IMR-90 (cell line): ENCODE results near the gene YES1. TPM values are rescaled to one million over a fixed set of nuclear protein-coding genes. Genes with fewer than 3 reads are reported as not detected.

Source experiments
- ATAC-seq: fragments of 200-7000 bp; cut with Tn5 transposase; 2 replicates; pipeline ENCODE4 v1.9.1; 2020; ENCODE audit warnings: low read depth, mild to moderate bottlenecking, moderate library complexity
- BruUV-seq: library from RNA; stranded (reverse); fragments of 400-500 nt; replicated peaks from 2 replicates; lab custom pipeline; 2021; lab: Mats Ljungman, UMichigan
- CTCF ChIA-PET: fragments of 300-600 bp; formaldehyde crosslinking; extraction: SDS; loops from one replicate; lab custom pipeline; 2021; ENCODE audit warnings: antibody characterized with exemption; lab: Yijun Ruan, JAX
- POLR2A ChIA-PET: fragments of 300-600 bp; sonication (Branson Sonifier 250); formaldehyde crosslinking; loops from one replicate; lab custom pipeline; 2022; ENCODE audit warnings: antibody characterized with exemption; ENCODE audit not compliant: unreplicated experiment; lab: Charles Lee
- DNase-seq: peaks from one replicate; pipeline ENCODE4 v3.0.0; 2013
- H2AFZ ChIP-seq: replicated peaks from 2 replicates; pipeline ENCODE3; 2013; ENCODE audit warnings: low read length, mild to moderate bottlenecking; ENCODE audit not compliant: poor library complexity
- H2AK5ac ChIP-seq: 2 replicates; pipeline ENCODE4 v1.6.1; 2013; ENCODE audit warnings: low read depth, low read length, inconsistent platforms
- H2AK9ac ChIP-seq: replicated peaks from 2 replicates; pipeline ENCODE3; 2013; ENCODE audit warnings: mild to moderate bottlenecking, low read depth, low read length, moderate library complexity; ENCODE audit not compliant: poor library complexity
- H2BK120ac ChIP-seq: 2 replicates; pipeline ENCODE4 v1.6.1; 2013; ENCODE audit warnings: low read depth, low read length, inconsistent platforms
- H2BK15ac ChIP-seq: 3 replicates; pipeline ENCODE4 v1.6.1; 2013; ENCODE audit warnings: low read depth, low read length, inconsistent platforms
- H2BK20ac ChIP-seq: 2 replicates; pipeline ENCODE4 v1.6.1; 2013; ENCODE audit warnings: low read depth, mild to moderate bottlenecking, inconsistent platforms, low read length, moderate library complexity
- H2BK5ac ChIP-seq: 2 replicates; pipeline ENCODE4 v1.6.1; 2013; ENCODE audit warnings: mild to moderate bottlenecking, low read depth, low read length, inconsistent platforms; ENCODE audit not compliant: poor library complexity, severe bottlenecking
- H3K14ac ChIP-seq: replicated peaks from 2 replicates; pipeline ENCODE4 v1.6.1; 2013; ENCODE audit warnings: low read depth, low read length, inconsistent platforms
- H3K18ac ChIP-seq: 2 replicates; pipeline ENCODE4 v1.6.1; 2013; ENCODE audit warnings: low read depth, low read length, control low read depth
- H3K23ac ChIP-seq: 2 replicates; pipeline ENCODE4 v1.6.1; 2013; ENCODE audit warnings: low read depth, low read length, inconsistent platforms
- H3K27ac ChIP-seq: 2 replicates; pipeline ENCODE4 v1.5.1; 2013; ENCODE audit warnings: mild to moderate bottlenecking, control low read depth, low read length; ENCODE audit not compliant: insufficient read depth
- H3K27me3 ChIP-seq: 2 replicates; pipeline ENCODE4 v1.6.1; 2013; ENCODE audit warnings: low read length; ENCODE audit not compliant: control insufficient read depth, insufficient read depth
- H3K36me3 ChIP-seq: 2 replicates; pipeline ENCODE4 v1.6.1; 2013; ENCODE audit warnings: low read length, mixed read lengths; ENCODE audit not compliant: control insufficient read depth, insufficient read depth
- H3K4ac ChIP-seq: 2 replicates; pipeline ENCODE4 v1.6.1; 2013; ENCODE audit warnings: low read depth, low read length, inconsistent platforms
- H3K4me1 ChIP-seq: 2 replicates; pipeline ENCODE4 v1.6.1; 2013; ENCODE audit warnings: low read length, mixed read lengths; ENCODE audit not compliant: control insufficient read depth, insufficient read depth
- H3K4me2 ChIP-seq: 2 replicates; pipeline ENCODE4 v1.6.1; 2013; ENCODE audit warnings: low read depth, mild to moderate bottlenecking, control low read depth, low read length, moderate library complexity
- H3K4me3 ChIP-seq: 2 replicates; pipeline ENCODE4 v1.5.1; 2013; ENCODE audit warnings: low read depth, mild to moderate bottlenecking, control low read depth, low read length, moderate library complexity; ENCODE audit not compliant: insufficient read depth
- H3K56ac ChIP-seq: 2 replicates; pipeline ENCODE4 v1.6.1; 2013; ENCODE audit warnings: low read length, inconsistent platforms; ENCODE audit not compliant: insufficient read depth; ENCODE audit errors: extremely low read depth
- H3K79me1 ChIP-seq, 2 experiments: 2 replicates each; pipeline ENCODE4 v1.6.1; 2013; ENCODE audit warnings: low read length in 2 of 2, inconsistent platforms in 1 of 2, low read depth in 1 of 2
- H3K9ac ChIP-seq: 2 replicates; pipeline ENCODE4 v1.6.1; 2013; ENCODE audit warnings: low read depth, low read length, control low read depth
- H3K9me1 ChIP-seq: 2 replicates; pipeline ENCODE4 v1.6.1; 2013; ENCODE audit warnings: low read length, inconsistent platforms; ENCODE audit not compliant: insufficient read depth
- H3K9me3 ChIP-seq: 2 replicates; pipeline ENCODE4 v1.6.1; 2013; ENCODE audit warnings: low read length; ENCODE audit not compliant: control insufficient read depth, insufficient read depth
- H4K20me1 ChIP-seq: 2 replicates; pipeline ENCODE4 v1.6.1; 2013; ENCODE audit warnings: low read length, inconsistent platforms; ENCODE audit not compliant: insufficient read depth
- H4K5ac ChIP-seq: 2 replicates; pipeline ENCODE4 v1.6.1; 2013; ENCODE audit warnings: mild to moderate bottlenecking, low read depth, low read length, control low read depth
- H4K8ac ChIP-seq, 2 experiments: 2 replicates each; pipeline ENCODE4 v1.6.1; 2013; ENCODE audit warnings: low read depth in 2 of 2, low read length in 2 of 2, control low read depth in 1 of 2, inconsistent platforms in 1 of 2
- H4K91ac ChIP-seq: 2 replicates; pipeline ENCODE4 v1.6.1; 2013; ENCODE audit warnings: low read depth, low read length, inconsistent platforms; ENCODE audit not compliant: insufficient read depth
- BHLHE40 ChIP-seq: fragments of 150-350 bp; IDR thresholded peaks from 2 replicates; pipeline ENCODE4 v1.6.1; 2016; ENCODE audit warnings: mild to moderate bottlenecking, low read depth, low read length
- CEBPB ChIP-seq: IDR thresholded peaks from 2 replicates; pipeline ENCODE4 v1.6.1; 2012; ENCODE audit warnings: low read depth, low read length, improper control_type of control experiment
- FOS ChIP-seq: fragments of 150-350 bp; IDR thresholded peaks from 2 replicates; pipeline ENCODE4 v1.6.1; 2016; ENCODE audit warnings: low read depth, low read length
- MAFK ChIP-seq: IDR thresholded peaks from 2 replicates; pipeline ENCODE4 v1.6.1; 2012; ENCODE audit warnings: low read depth, low read length, improper control_type of control experiment
- MAZ ChIP-seq: IDR thresholded peaks from 2 replicates; pipeline ENCODE4 v1.6.1; 2012; ENCODE audit warnings: low read depth, mild to moderate bottlenecking, low read length, improper control_type of control experiment, moderate library complexity, borderline replicate concordance
- NFE2L2 ChIP-seq: fragments of 150-350 bp; IDR thresholded peaks from 2 replicates; pipeline ENCODE4 v1.6.1; 2016; ENCODE audit warnings: low read depth, mild to moderate bottlenecking, low read length
- RAD21 ChIP-seq: IDR thresholded peaks from 2 replicates; pipeline ENCODE4 v1.6.1; 2012; ENCODE audit warnings: low read length, improper control_type of control experiment
- RFX5 ChIP-seq: IDR thresholded peaks from 2 replicates; pipeline ENCODE4 v1.8.0; 2012; ENCODE audit warnings: low read depth, mild to moderate bottlenecking, low read length, moderate library complexity
- USF2 ChIP-seq: fragments of 150-350 bp; IDR thresholded peaks from 2 replicates; pipeline ENCODE4 v1.6.1; 2017; ENCODE audit warnings: mild to moderate bottlenecking, antibody characterized with exemption, low read length, low read depth
- WGBS, 2 experiments: methylation state at CpG; one replicate each; pipeline versions ENCODE4 v1.1.5 to v1.1.7; 2013; ENCODE audit warnings: missing lambda C conversion rate in 2 of 2; ENCODE audit not compliant: insufficient read length in 1 of 2; ENCODE audit errors: extremely low coverage in 2 of 2; 5-methylcytosine and 5-hydroxymethylcytosine counted together
- dilution Hi-C: fragments of 300-500 bp; cut with HindIII; formaldehyde crosslinking; loops from one replicate; pipeline ENCODE4 v1.14.3; 2018; ENCODE audit warnings: low sequenced_read_pairs; ENCODE audit not compliant: unreplicated experiment
- in situ Hi-C: fragments of 300-500 bp; cut with MboI; formaldehyde crosslinking; loops from 3 replicates; pipeline ENCODE4 v1.14.3; 2019; ENCODE audit warnings: low sequenced_read_pairs, inconsistent platforms, mixed read lengths
- intact Hi-C: fragments of 100-400 bp; cut with micrococcal nuclease; formaldehyde crosslinking; loops from 2 replicates; pipeline ENCODE4 v1.10.0; 2022
- polyA plus RNA-seq, 3 experiments: library from polyadenylated mRNA; depleted of rRNA; stranded (reverse); fragments of >200 nt; gene quantifications; 2 replicates each; pipeline ENCODE4 v1.2.3, GENCODE V29; 2012; ENCODE audit warnings: low replicate concordance in 1 of 3
- total RNA-seq: library from RNA; depleted of rRNA; stranded (reverse); fragments of >200 nt; gene quantifications from 2 replicates; pipeline ENCODE4 v1.2.3, GENCODE V29; 2012

Gene YES1
- total and polyA plus RNA-seq, 2 of the 4 experiments (the other 2 are of a cell fraction): 16.7 to 62.0 TPM

GRCh38 chr18:692824-693223 lies 119.2 kb downstream of the YES1 start:
- POLR2A ChIA-PET: no interaction called here
- Histone ChIP-seq H2BK20ac (no peak overlapping the region), H3K4ac (no peak overlapping the region), H3K4me2 (no peak overlapping the region), H4K8ac (no peak overlapping the region), H3K79me1 (no peaks in the 10 kb centered on the region), H2BK15ac (no peak overlapping the region), H3K27me3 (no peaks in the 10 kb centered on the region), H3K36me3 (peaks cover 14% of the 10 kb centered on the region), H4K5ac (no peak overlapping the region), H2AK9ac (no peak overlapping the region), H3K23ac (no peak overlapping the region), H4K91ac (no peak overlapping the region), H3K27ac (no peak overlapping the region), H3K9me3 (no peaks in the 10 kb centered on the region), H2BK120ac (no peak overlapping the region), H2BK5ac (no peak overlapping the region), H4K20me1 (no peaks in the 10 kb centered on the region; the same call in 1 of the 2 replicates), H3K14ac (no peak overlapping the region), H3K9ac (no peak overlapping the region), H2AFZ (no peak overlapping the region), H3K4me3 (no peak overlapping the region), H3K18ac (no peak overlapping the region), H2AK5ac (no peak overlapping the region), H3K56ac (no peak overlapping the region), H3K4me1 (no peaks in the 10 kb centered on the region), H3K9me1 (no peaks in the 10 kb centered on the region)
- DNase-seq (no peak), ATAC-seq (no peak)
- in situ Hi-C loops (no loop called here), dilution Hi-C loops (no loop called here), intact Hi-C loops (no loop called here)
- no peak for TF ChIP-seq MAFK
- TF ChIP-seq NFE2L2: no peak
- TF ChIP-seq BHLHE40: no peak
- no peak for TF ChIP-seq MAZ
- TF ChIP-seq FOS: no peak
- no peak for TF ChIP-seq USF2
- TF ChIP-seq RFX5: no peak
- no peak for TF ChIP-seq RAD21
- no peak for TF ChIP-seq CEBPB
- CTCF ChIA-PET: no interaction called here
- WGBS, 2 experiments: 91% methylated on average over 4 of the region's 6 CpGs; no CpG with 5 or more reads in 1 of the 2 experiments
- BruUV-seq: no TSS peak
